Peyer's patch (tissue), 4 donors: Measurements from ENCODE around the gene DCC. TPM values are rescaled to one million over a fixed set of nuclear protein-coding genes. Genes with fewer than 3 reads are reported as not detected.

Experiments
- DNase-seq, 3 donors: peaks; one replicate each; pipeline ENCODE4 v3.0.0-alpha.2; 2017 to 2019
- H3K27ac ChIP-seq, 4 donors: fragments of 200-600 bp; sonication (generic); one replicate each; pipeline ENCODE4 v1.5.1; 2016 to 2019
- H3K27me3 ChIP-seq, 2 donors: fragments of 200-600 bp; sonication (generic); one replicate each; pipeline ENCODE4 v1.5.1; 2019
- H3K36me3 ChIP-seq, 3 donors: fragments of 200-600 bp; sonication (generic); one replicate each; pipeline ENCODE4 v1.5.1; 2016 to 2019
- H3K4me1 ChIP-seq, 4 donors: fragments of 200-600 bp; sonication (generic); one replicate each; pipeline ENCODE4 v1.5.1; 2016 to 2019
- H3K4me3 ChIP-seq, 4 donors: fragments of 200-600 bp; sonication (generic); 1 replicate in 3 of 4; 2 replicates in 1 of 4; pipeline ENCODE4 v1.5.1; 2016 to 2019; ENCODE audit warnings: mild to moderate bottlenecking in 1 of 4
- H3K9me3 ChIP-seq, 4 donors: fragments of 200-600 bp; sonication (generic); one replicate each; pipeline ENCODE4 v1.5.1; 2016 to 2019; ENCODE audit warnings: mild to moderate bottlenecking in 1 of 4
- POLR2A ChIP-seq, 2 donors: fragments of 450-650 bp; IDR thresholded peaks; one replicate each; pipeline ENCODE4 v1.5.1; 2017; ENCODE audit warnings: antibody characterized with exemption in 2 of 2, mild to moderate bottlenecking in 2 of 2, moderate library complexity in 2 of 2
- total RNA-seq, 4 donors: library from RNA; depleted of rRNA; stranded (reverse); fragments of >200 nt; gene quantifications; one replicate each; pipeline ENCODE4 v1.1.0, GENCODE V29; 2016
- TF ChIP-seq, protein P1 (sequence below), 6 experiments: fragments of 450-650 bp in 4 of 6; fragments of 200-600 bp in 2 of 6; sonication (generic) in 1 of 6; IDR thresholded peaks; one replicate each; pipeline ENCODE4 v1.5.1; 2017 to 2019; ENCODE audit warnings: antibody characterized with exemption in 6 of 6, mild to moderate bottlenecking in 3 of 6, moderate library complexity in 1 of 6

Gene DCC
- total RNA-seq, 4 donors from 2014 or later: 0.13 TPM; not detected in 3

DNA sequence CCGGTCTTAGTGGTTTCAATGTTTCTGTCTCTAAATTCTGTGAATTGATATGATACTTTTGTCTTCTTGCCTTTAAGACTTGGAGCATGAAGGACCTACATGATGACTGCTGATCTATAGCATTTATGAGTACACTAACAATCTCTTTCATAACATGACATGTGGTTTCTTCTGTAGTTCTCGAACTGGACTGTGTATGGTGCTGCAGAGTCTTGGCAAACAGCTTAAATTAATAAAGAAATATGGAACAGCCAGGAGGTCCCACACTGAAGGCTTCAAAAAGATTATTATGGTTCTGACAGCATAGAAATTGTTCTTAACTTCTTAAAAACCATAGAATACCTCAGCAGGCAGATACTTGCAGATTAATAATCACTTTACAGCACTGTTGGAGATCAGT is 145.0 kb downstream of the DCC start:
- H3K36me3 ChIP-seq: no peaks in the 10 kb centered on the region
- no peaks in the 10 kb centered on the region for H3K9me3 ChIP-seq
- no peak for DNase-seq
- no peak for TF ChIP-seq POLR2A (IDR thresholded peaks at IDR 0.05)
- TF ChIP-seq, protein P1, sequence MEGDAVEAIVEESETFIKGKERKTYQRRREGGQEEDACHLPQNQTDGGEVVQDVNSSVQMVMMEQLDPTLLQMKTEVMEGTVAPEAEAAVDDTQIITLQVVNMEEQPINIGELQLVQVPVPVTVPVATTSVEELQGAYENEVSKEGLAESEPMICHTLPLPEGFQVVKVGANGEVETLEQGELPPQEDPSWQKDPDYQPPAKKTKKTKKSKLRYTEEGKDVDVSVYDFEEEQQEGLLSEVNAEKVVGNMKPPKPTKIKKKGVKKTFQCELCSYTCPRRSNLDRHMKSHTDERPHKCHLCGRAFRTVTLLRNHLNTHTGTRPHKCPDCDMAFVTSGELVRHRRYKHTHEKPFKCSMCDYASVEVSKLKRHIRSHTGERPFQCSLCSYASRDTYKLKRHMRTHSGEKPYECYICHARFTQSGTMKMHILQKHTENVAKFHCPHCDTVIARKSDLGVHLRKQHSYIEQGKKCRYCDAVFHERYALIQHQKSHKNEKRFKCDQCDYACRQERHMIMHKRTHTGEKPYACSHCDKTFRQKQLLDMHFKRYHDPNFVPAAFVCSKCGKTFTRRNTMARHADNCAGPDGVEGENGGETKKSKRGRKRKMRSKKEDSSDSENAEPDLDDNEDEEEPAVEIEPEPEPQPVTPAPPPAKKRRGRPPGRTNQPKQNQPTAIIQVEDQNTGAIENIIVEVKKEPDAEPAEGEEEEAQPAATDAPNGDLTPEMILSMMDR (IDR thresholded peaks at IDR 0.05): peak in 2 of 6 experiments; percentile 19 to 27
- no peaks in the 10 kb centered on the region for H3K27me3 ChIP-seq
- H3K4me3 ChIP-seq: no peak overlapping the region
- no peak overlapping the region for H3K27ac ChIP-seq
- no peaks in the 10 kb centered on the region for H3K4me1 ChIP-seq

DNA sequence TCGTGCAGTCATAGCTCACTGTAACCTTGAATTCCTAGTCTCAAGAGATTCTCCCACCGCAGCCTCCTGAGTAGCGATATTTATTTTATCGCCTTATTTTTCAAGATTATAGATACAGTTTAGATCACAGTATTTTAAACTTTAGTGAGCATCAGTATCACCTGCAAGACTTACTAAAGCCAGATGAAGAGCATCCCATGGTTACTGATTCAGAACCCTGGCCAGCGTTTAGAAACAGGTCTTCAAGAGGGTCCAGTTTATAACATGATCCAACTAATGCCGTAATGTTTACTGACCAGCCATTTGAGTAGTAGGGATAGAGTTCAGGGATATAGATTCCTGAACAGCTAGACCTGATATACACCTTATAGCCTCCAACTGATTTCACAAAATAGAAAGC is 146.1 kb downstream of the DCC start:
- Histone ChIP-seq H3K9me3 (no peaks in the 10 kb centered on the region), H3K4me1 (no peaks in the 10 kb centered on the region), H3K4me3 (no peak overlapping the region), H3K27ac (no peak overlapping the region), H3K36me3 (no peaks in the 10 kb centered on the region), H3K27me3 (no peaks in the 10 kb centered on the region)
- no peak for TF ChIP-seq POLR2A (IDR thresholded peaks at IDR 0.05)
- TF ChIP-seq, protein P1 (IDR thresholded peaks at IDR 0.05): no peak
- DNase-seq: no peak

DNA sequence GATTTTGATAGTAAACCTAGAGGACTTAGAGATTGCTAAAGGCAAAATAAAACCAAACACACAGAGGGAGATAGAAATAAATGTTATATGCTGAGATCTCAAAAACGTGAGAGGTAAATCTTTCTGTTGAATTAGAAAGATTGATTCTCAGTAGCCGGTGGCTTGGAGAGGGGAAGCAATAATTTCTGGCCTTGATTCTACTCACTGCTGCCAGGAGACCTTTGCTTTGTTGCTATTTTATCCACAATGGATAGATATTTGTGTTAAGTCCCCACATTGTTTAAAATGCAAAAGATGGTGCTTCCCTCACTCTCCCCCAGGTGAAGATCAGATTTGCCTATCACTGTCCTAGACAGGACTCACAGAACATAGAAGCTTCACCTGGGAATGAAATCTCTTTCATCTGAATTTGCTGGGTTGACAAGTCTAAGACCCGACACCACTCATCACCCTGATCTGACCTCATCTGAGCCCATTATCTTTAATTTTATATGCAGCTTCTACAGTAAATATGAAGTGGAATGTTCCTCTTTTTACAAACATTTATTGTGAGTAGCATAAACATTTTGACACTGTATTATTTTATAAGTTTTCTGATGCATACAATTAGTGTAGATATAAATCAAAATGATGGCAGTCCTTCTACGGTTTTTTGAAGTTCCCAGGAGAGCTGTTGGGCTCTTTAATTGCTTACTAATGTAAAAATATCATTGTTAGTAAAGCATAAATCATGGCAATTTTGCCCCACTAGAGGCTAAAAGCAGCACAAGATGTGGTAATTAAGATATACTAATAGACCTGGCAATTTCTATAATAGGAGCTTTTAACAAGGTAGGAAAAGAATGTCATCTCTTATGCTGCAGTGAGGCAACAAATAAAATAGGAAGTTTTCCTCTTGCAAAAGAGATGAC is 149.7 kb downstream of the DCC start:
- Histone ChIP-seq H3K4me1 (no peaks in the 10 kb centered on the region), H3K27ac (no peak overlapping the region), H3K9me3 (peaks cover 0 to 3% (median 0%) of the 10 kb centered on the region in 4 donors), H3K27me3 (no peaks in the 10 kb centered on the region), H3K4me3 (no peak overlapping the region), H3K36me3 (no peaks in the 10 kb centered on the region)
- TF ChIP-seq POLR2A (IDR thresholded peaks at IDR 0.05): no peak
- TF ChIP-seq, protein P1 (IDR thresholded peaks at IDR 0.05): no peak
- DNase-seq: no peak

DNA sequence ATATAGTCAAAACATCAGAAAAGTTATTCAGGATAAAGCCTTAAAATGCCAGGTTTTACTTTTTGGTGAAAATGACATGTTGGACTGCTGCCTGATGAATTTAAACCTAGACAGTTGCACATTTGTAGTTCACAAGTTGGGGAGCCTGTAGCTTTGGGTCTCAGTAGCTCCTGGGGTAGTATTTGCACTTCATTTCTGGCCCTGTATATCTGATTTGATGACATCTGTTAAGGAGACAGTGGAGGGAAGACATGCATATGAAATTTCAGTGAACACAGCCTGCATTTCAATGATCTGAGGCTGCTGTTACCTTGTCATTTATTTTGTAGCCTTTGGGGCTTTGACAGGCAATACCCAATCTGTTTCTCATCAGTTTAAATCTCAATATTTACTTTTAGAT is 156.4 kb downstream of the DCC start:
- Histone ChIP-seq H3K4me3 (no peak overlapping the region), H3K4me1 (peaks cover 0 to 5% (median 0%) of the 10 kb centered on the region in 4 donors), H3K27ac (no peak overlapping the region), H3K27me3 (no peaks in the 10 kb centered on the region), H3K9me3 (peaks cover 0 to 3% (median 0%) of the 10 kb centered on the region in 4 donors), H3K36me3 (no peaks in the 10 kb centered on the region)
- DNase-seq: no peak
- TF ChIP-seq, protein P1 (IDR thresholded peaks at IDR 0.05): no peak
- TF ChIP-seq POLR2A (IDR thresholded peaks at IDR 0.05): no peak

GRCh38 chr18:52499016-52499415 is 159.0 kb downstream of the DCC start:
- peak in 1 of 3 donors; percentile 49 for DNase-seq
- H3K36me3 ChIP-seq: no peaks in the 10 kb centered on the region
- no peaks in the 10 kb centered on the region for H3K27me3 ChIP-seq
- TF ChIP-seq, protein P1 (IDR thresholded peaks at IDR 0.05): no peak
- no peak for TF ChIP-seq POLR2A (IDR thresholded peaks at IDR 0.05)
- H3K9me3 ChIP-seq: no peaks in the 10 kb centered on the region
- H3K4me1 ChIP-seq: peaks cover 0 to 5% (median 0%) of the 10 kb centered on the region in 4 donors
- H3K27ac ChIP-seq: peak overlapping the region in 1 of 4 donors; percentile 14
- no peak overlapping the region for H3K4me3 ChIP-seq
